Measurements from ENCODE around the gene MRE11.

GRCh38 chr11:94424662-94425061 lies 69.0 kb downstream of the MRE11 start:
- no peak for TF ChIP-seq EZH2 (IDR thresholded peaks at IDR 0.05; ENCODE audit: borderline replicate concordance, control insufficient read depth, low read depth, low read length)
- no peak for TF ChIP-seq PBX3 (IDR thresholded peaks at IDR 0.05; ENCODE audit: insufficient replicate concordance, low read depth, low read length)
- no peak for TF ChIP-seq SIN3A (IDR thresholded peaks at IDR 0.05; ENCODE audit: low read depth, low read length)
- TF ChIP-seq CTCF (IDR thresholded peaks at IDR 0.05 in 2 of 3, conservative IDR thresholded peaks at IDR 0.05 in 1 of 3; ENCODE audit: control insufficient read depth in 2 of 3, extremely low read depth in 1 of 3, insufficient read depth in 1 of 3, low read depth in 3 of 3, low read length in 3 of 3) = no peak
- no peak for TF ChIP-seq EGR1 (IDR thresholded peaks at IDR 0.05; ENCODE audit: borderline replicate concordance in 1 of 2, low read depth in 2 of 2, low read length in 2 of 2)
- TF ChIP-seq HCFC1 (IDR thresholded peaks at IDR 0.05; ENCODE audit: low read length) = no peak
- no peak for TF ChIP-seq POU2F2 (IDR thresholded peaks at IDR 0.05; ENCODE audit: borderline replicate concordance, low read depth, low read length)
